ENCODE measurements around the gene DCAF12. TPM values are rescaled to one million over a fixed set of nuclear protein-coding genes. Genes with fewer than 3 reads are reported as not detected.

Gene DCAF12
- total RNA-seq, 2 experiments from 2014 or later, result 31.7 to 70.5 TPM

DNA sequence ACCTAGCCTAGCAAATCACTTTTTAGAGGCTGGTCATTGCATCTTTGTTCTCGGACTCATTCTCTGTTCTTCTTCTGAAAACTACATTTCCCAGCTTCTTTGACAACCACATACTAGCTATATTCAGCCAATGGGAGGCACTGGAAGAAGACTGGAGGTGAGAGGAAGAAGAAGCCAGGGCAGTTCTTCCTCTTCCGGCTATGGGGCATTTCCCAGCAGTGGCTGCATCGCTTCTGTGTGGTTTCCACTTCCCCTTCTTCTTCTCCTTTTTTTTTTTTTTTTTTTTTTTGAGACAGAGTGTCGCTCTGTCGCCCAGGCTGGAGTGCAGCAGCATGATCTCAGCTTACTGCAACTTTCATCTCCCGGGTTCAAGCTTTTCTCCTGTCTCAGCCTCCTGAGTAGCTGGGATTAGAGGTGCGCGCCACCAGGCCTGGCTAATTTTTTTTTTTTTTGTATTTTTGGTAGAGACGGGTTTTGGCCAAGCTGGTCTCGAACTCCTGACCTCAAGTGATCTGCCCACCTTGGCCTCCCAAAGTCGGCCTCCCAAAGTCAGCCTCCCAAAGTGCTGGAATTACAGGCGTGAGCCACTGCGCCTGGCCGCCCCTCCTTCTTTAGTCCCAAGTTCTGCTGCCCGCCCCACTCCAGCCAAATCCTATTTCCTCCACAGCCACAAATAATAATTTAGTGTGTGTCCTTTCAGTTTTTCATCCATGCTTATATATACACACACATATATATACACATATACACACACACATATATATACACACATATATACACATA lies 45.4 kb upstream of the DCAF12 start:
- peak overlapping the region; percentile 54; the same call in 1 of the 2 replicates for H2AFZ ChIP-seq (ENCODE audit: low read length)
- no peak overlapping the region for H3K4me3 ChIP-seq (ENCODE audit: low read depth, low read length, poor library complexity, severe bottlenecking)
- POLR2A ChIA-PET, result interaction anchor here (0.6 to 2.1 kb wide), 12 partner anchors 7 to 434 kb away, joined by 3 to 9 read pairs (median 5); partner anchors contain the start of gene UBAP1
- no peak overlapping the region for H3K27ac ChIP-seq (ENCODE audit: low read depth, low read length, poor library complexity, severe bottlenecking)
- peaks cover 12% of the 10 kb centered on the region for H3K4me1 ChIP-seq (ENCODE audit: insufficient read depth, low read length, poor library complexity, severe bottlenecking)
- intact Hi-C loops (cut with micrococcal nuclease; ENCODE audit: unreplicated experiment), result no loop called here
- no TSS peak for BruUV-seq (replicated peaks)
- no peaks in the 10 kb centered on the region for H3K9me3 ChIP-seq (ENCODE audit: low read length)
- H3K79me2 ChIP-seq (ENCODE audit: insufficient read depth, low read depth, low read length), result no peaks in the 10 kb centered on the region
- no peaks in the 10 kb centered on the region for H4K20me1 ChIP-seq (ENCODE audit: insufficient read depth, low read length)
- no peaks in the 10 kb centered on the region for H3K9me2 ChIP-seq (ENCODE audit: insufficient read depth, low read length)
- TF ChIP-seq EZH2phosphoT487 (IDR thresholded peaks at IDR 0.05; ENCODE audit: borderline replicate concordance, low read depth, low read length), result no peak
- TF ChIP-seq, protein P1, sequence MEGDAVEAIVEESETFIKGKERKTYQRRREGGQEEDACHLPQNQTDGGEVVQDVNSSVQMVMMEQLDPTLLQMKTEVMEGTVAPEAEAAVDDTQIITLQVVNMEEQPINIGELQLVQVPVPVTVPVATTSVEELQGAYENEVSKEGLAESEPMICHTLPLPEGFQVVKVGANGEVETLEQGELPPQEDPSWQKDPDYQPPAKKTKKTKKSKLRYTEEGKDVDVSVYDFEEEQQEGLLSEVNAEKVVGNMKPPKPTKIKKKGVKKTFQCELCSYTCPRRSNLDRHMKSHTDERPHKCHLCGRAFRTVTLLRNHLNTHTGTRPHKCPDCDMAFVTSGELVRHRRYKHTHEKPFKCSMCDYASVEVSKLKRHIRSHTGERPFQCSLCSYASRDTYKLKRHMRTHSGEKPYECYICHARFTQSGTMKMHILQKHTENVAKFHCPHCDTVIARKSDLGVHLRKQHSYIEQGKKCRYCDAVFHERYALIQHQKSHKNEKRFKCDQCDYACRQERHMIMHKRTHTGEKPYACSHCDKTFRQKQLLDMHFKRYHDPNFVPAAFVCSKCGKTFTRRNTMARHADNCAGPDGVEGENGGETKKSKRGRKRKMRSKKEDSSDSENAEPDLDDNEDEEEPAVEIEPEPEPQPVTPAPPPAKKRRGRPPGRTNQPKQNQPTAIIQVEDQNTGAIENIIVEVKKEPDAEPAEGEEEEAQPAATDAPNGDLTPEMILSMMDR (conservative IDR thresholded peaks at IDR 0.05; ENCODE audit: low read length), result no peak
- peak overlapping the region; percentile 43; the same call in 1 of the 2 replicates for H3K4me2 ChIP-seq (ENCODE audit: low read length)
- no peaks in the 10 kb centered on the region for H3K36me3 ChIP-seq (ENCODE audit: insufficient read depth, low read length)
- peak; percentile 74 for DNase-seq (ENCODE audit: low spot score)
- CTCF ChIA-PET (ENCODE audit: unreplicated experiment), result no interaction called here

DNA sequence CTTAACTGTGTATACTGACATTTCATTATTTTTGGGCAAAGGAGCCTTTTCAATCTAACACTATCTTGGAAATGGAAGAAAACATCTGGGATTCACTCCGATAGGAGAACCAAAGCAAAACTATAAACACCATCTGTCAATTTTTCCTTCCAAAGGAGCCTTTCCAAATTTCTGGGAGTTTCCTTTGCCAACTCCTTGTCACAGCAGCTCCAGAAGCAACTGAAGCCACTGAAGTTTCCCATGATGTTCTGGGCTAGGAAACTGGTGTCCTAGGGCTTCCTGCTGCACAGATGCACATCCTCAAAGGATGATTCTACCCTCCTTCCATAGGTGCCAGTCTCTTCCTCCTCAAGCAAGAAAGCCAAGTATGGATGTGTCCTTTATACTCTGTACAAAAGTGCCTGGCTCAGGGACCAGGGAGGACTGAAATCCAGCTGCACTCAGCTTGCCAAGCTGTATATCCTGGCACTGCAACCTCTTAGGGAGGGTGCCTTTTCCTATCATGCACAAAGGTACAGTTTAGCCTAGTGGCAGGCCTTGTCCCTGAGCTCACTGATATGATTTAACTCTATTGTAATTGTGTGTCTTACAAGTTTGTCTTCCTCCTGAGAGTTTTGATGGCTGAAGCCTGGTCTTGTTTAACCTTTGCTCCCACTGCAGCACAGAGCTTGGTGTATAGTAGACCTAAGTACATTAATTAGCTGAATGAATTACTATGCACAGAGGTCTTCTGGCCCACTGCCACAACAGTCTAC lies 43.9 kb upstream of the DCAF12 start:
- Histone ChIP-seq H3K79me2 (ENCODE audit: insufficient read depth, low read depth, low read length) (no peaks in the 10 kb centered on the region), H2AFZ (ENCODE audit: low read length) (no peak overlapping the region), H3K36me3 (ENCODE audit: insufficient read depth, low read length) (no peaks in the 10 kb centered on the region), H3K9me2 (ENCODE audit: insufficient read depth, low read length) (no peaks in the 10 kb centered on the region), H3K4me2 (ENCODE audit: low read length) (no peak overlapping the region), H4K20me1 (ENCODE audit: insufficient read depth, low read length) (no peaks in the 10 kb centered on the region), H3K27ac (ENCODE audit: low read depth, low read length, poor library complexity, severe bottlenecking) (no peak overlapping the region), H3K4me3 (ENCODE audit: low read depth, low read length, poor library complexity, severe bottlenecking) (no peak overlapping the region), H3K4me1 (ENCODE audit: insufficient read depth, low read length, poor library complexity, severe bottlenecking) (peaks cover 12% of the 10 kb centered on the region), H3K9me3 (ENCODE audit: low read length) (no peaks in the 10 kb centered on the region)
- POLR2A ChIA-PET, result interaction anchor here (0.6 to 2.1 kb wide), 15 partner anchors 8 to 450 kb away, joined by 3 to 6 read pairs (median 4); partner anchors contain the start of genes DCTN3 and UBAP1
- intact Hi-C loops (cut with micrococcal nuclease; ENCODE audit: unreplicated experiment), result no loop called here
- no peak for TF ChIP-seq EZH2phosphoT487 (IDR thresholded peaks at IDR 0.05; ENCODE audit: borderline replicate concordance, low read depth, low read length)
- TF ChIP-seq, protein P1 (conservative IDR thresholded peaks at IDR 0.05; ENCODE audit: low read length), result no peak
- CTCF ChIA-PET (ENCODE audit: unreplicated experiment), result no interaction called here
- no peak for DNase-seq (ENCODE audit: low spot score)
- BruUV-seq (replicated peaks), result no TSS peak
